GM19328 (cell line): ENCODE results near the gene PYGO2.

Experiments
- ATAC-seq: cut with Tn5 transposase; IDR thresholded peaks from one replicate; pipeline ENCODE4 v1.9.1; 2021; ENCODE audit warnings: mild to moderate bottlenecking, moderate library complexity; ENCODE audit not compliant: unreplicated experiment

PYGO2 gene

GRCh38 chr1:154944401-154945159 is 17.0 kb downstream of the PYGO2 start:
- ATAC-seq = no peak

GRCh38 chr1:154943649-154944400 is 17.8 kb downstream of the PYGO2 start:
- ATAC-seq = no peak

GRCh38 chr1:154941333-154942013 is 20.1 kb downstream of the PYGO2 start:
- ATAC-seq = no peak

GRCh38 chr1:154940651-154941194 is 20.9 kb downstream of the PYGO2 start:
- no peak for ATAC-seq

GRCh38 chr1:154940213-154940560 is 21.4 kb downstream of the PYGO2 start:
- ATAC-seq = no peak

- no peak for ATAC-seq
Observed at GRCh38 chr1:154938604-154939399, 22.8 kb downstream of the PYGO2 start.

- no peak for ATAC-seq
Observed at GRCh38 chr1:154937988-154938386, 23.6 kb downstream of the PYGO2 start.

GRCh38 chr1:154937085-154937987 is 24.2 kb downstream of the PYGO2 start:
- peak; percentile 57 for ATAC-seq

GRCh38 chr1:154936555-154937084 is 25.0 kb downstream of the PYGO2 start, which contains the start of gene PMVK:
PMVK (minus strand) TSS chr1:154936719; CDS start chr1:154936685, 34 bp downstream.
- ATAC-seq = peak; percentile 70

GRCh38 chr1:154935749-154936554 is 25.6 kb downstream of the PYGO2 start:
- ATAC-seq = peak; percentile 3

GRCh38 chr1:154934358-154934948 is 27.1 kb downstream of the PYGO2 start:
- ATAC-seq = no peak

- ATAC-seq = no peak
Observed at GRCh38 chr1:154931940-154932487, 29.6 kb downstream of the PYGO2 start.

- ATAC-seq = no peak
Observed at GRCh38 chr1:154926201-154926600, 35.4 kb downstream of the PYGO2 start.

- no peak for ATAC-seq
Observed at GRCh38 chr1:154925335-154926170, 36.0 kb downstream of the PYGO2 start.

- no peak for ATAC-seq
Observed at GRCh38 chr1:154923695-154924094, 37.9 kb downstream of the PYGO2 start.

GRCh38 chr1:154913273-154913672 is 48.3 kb downstream of the PYGO2 start:
- no peak for ATAC-seq

GRCh38 chr1:154912755-154913154 is 48.8 kb downstream of the PYGO2 start:
- no peak for ATAC-seq
